Activated CD8-positive, alpha-beta memory T cell treated with anti-CD3 and anti-CD28 coated beads for 1 hour (primary cell): ENCODE data around the gene TRIM24.

Experiments
- DNase-seq, 2 donors: peaks; one replicate each; pipeline ENCODE4 v3.0.0-alpha.2; 2020; ENCODE audit warnings: low read depth in 1 of 2; ENCODE audit errors: extremely low read depth in 1 of 2

TRIM24 gene

GRCh38 chr7:138568655-138569054, 108.6 kb downstream of the TRIM24 start:
- DNase-seq = no peak

GRCh38 chr7:138569418-138569817, 109.4 kb downstream of the TRIM24 start:
- no peak for DNase-seq

- DNase-seq = no peak
These were observed 110.7 kb downstream of the TRIM24 start for GRCh38 chr7:138570715-138571114.

- DNase-seq = no peak
These were observed 113.7 kb downstream of the TRIM24 start for GRCh38 chr7:138573741-138574140.

- DNase-seq = no peak
These were observed 115.9 kb downstream of the TRIM24 start for GRCh38 chr7:138575897-138576428.

GRCh38 chr7:138579136-138579535, 119.1 kb downstream of the TRIM24 start:
- no peak for DNase-seq

- no peak for DNase-seq
These were observed 119.6 kb downstream of the TRIM24 start for GRCh38 chr7:138579671-138580070.

- no peak for DNase-seq
These were observed 121.0 kb downstream of the TRIM24 start for GRCh38 chr7:138581065-138581464.

- DNase-seq = no peak
These were observed 124.2 kb downstream of the TRIM24 start for GRCh38 chr7:138584283-138584682.

GRCh38 chr7:138584696-138585095, 124.6 kb downstream of the TRIM24 start:
- DNase-seq = no peak

- no peak for DNase-seq
These were observed 125.4 kb downstream of the TRIM24 start for GRCh38 chr7:138585283-138585993.

GRCh38 chr7:138587485-138587884, 127.4 kb downstream of the TRIM24 start:
- DNase-seq = no peak

GRCh38 chr7:138588986-138589385, 128.9 kb downstream of the TRIM24 start:
- no peak for DNase-seq

- DNase-seq = no peak
These were observed 130.1 kb downstream of the TRIM24 start for GRCh38 chr7:138590154-138590553.

GRCh38 chr7:138595454-138595853, 135.4 kb downstream of the TRIM24 start:
- no peak for DNase-seq

- DNase-seq = no peak
These were observed 142.4 kb downstream of the TRIM24 start for GRCh38 chr7:138602451-138602850.

- no peak for DNase-seq
These were observed 143.7 kb downstream of the TRIM24 start for GRCh38 chr7:138603549-138604318.

GRCh38 chr7:138606236-138606635, 146.2 kb downstream of the TRIM24 start:
- DNase-seq = no peak

- no peak for DNase-seq
These were observed 147.4 kb downstream of the TRIM24 start for GRCh38 chr7:138607216-138608126.

GRCh38 chr7:138608275-138608674, 148.2 kb downstream of the TRIM24 start:
- DNase-seq = no peak

- no peak for DNase-seq
These were observed 150.7 kb downstream of the TRIM24 start for GRCh38 chr7:138610671-138611170.
